GM21390 (cell line): ENCODE results near the gene TNFSF13B.
A peak's percentile ranks its signal among the peaks of the same experiment; 100 is the strongest.

Source experiments
- ATAC-seq: cut with Tn5 transposase; IDR thresholded peaks from one replicate; pipeline ENCODE4 v1.9.1; 2021; ENCODE audit not compliant: unreplicated experiment

The TNFSF13B gene

GRCh38 chr13:108342369-108343289 is 73.1 kb downstream of the TNFSF13B start:
- ATAC-seq = peak; percentile 68

DNA sequence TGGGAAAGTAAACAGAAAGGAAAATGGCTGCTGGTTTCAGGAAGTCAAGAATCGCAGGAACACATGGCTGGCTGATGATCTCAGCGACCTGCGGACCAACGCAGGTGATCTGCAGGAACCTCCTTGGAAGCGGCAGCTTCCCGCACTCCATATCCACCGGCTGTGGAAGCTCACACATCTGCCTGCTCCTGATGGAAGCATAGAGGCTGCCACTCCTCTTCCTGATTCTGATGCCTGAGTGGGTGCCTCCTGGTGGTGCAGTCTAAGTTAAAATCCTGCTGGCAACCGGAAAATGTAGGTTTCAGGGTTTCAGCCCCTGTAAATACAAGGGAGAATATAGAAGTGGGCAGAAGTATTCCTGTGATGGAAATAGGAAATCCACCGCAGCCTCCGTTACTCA is 75.5 kb downstream of the TNFSF13B start:
- ATAC-seq = no peak

DNA sequence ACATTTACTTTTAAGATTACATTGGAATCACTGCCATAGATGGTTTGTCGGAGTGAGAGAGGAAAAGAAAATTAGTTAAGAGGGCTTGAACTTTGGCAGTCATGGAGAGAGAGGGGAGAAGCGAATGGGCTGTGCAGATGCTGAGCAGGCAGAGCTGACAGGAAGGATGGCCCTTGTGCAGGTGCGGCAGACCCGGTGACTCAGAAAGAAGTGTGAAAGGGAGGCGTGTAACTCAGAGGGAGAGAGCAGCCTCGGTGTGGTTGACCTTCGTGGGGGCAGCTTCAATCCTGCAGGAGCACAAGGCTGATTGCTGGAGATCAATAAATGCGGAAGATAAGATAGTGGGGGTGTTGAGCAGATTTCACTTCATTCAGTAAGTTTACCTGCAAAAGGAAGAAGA is 76.9 kb downstream of the TNFSF13B start:
- no peak for ATAC-seq

GRCh38 chr13:108349269-108349668 is 79.8 kb downstream of the TNFSF13B start:
- no peak for ATAC-seq

DNA sequence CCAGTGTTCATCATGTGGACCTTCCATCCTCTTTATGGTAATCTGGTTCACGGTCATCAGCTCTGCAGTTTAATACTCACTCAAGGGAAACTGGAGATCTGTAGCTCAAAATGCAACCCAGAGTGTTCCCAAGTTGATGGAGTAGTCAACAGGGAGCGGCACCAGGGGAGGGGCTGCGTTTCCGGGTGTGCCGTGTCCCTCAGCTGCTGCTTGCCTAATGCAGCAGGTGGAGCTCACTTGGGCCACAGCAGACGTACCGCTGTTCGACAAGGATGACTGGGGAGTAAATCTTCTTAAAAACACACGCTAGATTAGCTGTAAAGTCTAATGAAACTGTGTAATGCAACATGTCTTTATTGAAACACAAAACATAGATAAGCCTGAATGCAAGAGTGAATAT is 81.1 kb downstream of the TNFSF13B start:
- ATAC-seq = no peak

- no peak for ATAC-seq
These were observed 83.1 kb downstream of the TNFSF13B start for GRCh38 chr13:108352599-108352998.

GRCh38 chr13:108357228-108357627 is 87.7 kb downstream of the TNFSF13B start:
- ATAC-seq = no peak
